HG03039 (cell line): ENCODE measurements around the gene NPS.

Experiments used
- ATAC-seq: cut with Tn5 transposase; IDR thresholded peaks from one replicate; pipeline ENCODE4 v1.9.1; 2021; ENCODE audit warnings: mild to moderate bottlenecking, moderate library complexity; ENCODE audit not compliant: unreplicated experiment

NPS gene

DNA sequence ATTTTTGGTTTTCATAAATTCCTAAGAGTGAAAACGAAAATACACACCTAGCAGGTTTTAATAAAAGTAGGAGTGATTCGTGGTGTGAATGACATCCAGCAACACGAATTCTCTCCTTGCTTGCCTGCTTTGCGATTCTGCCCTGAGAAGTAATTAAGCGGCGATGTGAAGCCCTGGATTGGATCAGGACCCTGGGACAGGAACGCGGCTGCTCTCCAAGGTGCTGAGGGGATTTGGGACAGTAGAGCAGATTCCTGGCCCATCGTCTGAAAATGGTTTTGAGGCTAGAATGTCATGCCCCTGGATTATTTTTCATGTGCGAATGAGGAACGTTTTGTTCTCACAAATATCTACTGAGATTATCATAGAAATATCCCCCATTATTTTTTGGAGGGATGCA, 7.8 kb downstream of the NPS start:
- ATAC-seq, result no peak

DNA sequence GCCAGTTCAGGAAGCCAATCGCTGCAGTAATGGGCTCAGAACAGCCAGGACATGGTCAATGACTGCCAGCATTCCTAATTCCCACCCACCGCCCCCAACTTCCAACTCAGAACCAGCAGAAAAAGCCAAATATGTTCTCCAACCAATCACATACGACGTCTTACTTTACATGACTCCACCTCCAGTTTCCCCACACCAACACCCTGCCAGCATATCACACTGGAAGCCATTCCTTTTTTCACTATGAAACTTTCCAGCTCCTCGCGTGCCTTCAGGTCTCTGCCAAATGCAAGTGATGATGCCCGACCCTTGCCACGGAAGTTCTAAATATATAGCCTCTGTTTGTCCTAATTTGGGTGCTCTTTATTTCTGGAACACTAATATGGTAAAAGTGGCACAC, 12.5 kb downstream of the NPS start:
- ATAC-seq, result no peak

DNA sequence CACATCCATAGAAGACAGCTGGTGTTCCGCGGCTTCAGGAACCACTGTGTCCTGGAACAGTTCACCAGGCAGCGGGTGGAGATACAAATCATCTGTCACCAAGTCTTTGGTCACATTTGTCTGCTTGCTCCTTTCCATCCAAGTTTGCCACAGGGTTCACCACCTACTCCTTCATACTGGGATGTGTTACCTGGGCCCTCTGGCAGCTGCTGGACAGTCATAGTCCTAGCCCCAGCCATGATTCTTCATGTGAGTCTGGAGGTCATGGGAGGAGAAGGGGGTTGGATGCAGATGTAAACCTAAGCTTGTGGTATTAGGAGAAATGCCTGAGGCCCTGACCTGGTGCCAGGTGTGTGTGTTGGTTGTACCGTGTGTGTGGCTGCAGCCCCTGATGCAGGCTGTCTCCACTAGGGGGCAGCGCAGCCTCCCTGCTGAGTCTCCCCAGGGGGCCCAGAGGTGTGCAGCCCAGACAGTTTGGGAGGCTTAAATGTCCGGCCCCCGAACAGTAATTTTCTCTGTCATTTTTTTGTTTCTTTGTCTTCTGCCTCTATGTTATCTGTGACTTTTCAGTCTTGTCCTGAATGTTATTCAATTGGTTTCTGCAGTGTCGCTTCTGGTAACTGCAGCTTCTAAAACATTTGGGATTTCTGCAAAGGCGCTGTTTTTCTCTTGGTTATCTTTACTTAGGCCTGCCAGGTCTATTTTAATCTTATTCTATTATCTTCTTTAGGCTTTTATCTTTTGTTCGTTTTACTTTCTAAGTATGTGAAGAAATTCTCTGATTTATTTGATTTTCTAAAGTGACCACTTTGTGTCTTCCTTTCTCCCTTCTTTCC, 14.8 kb downstream of the NPS start:
- ATAC-seq, result no peak

DNA sequence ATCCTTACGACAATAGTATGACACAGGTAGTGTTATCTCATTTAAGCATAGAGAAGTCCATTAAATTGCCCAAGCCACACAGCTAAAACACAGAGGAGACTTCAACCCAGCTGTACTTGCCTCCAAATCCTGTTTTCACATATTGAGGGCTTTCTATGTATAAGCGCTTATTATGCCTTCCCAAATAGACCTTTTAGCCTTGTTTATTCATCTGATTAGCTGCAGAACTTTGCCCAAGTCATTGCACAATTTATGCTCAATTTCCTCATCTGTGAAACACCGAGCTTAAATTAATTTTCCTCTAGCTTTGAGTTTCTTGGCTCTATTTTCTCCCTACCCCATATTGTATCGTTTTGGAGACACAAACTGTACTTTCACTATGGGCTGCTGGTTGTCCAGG, 15.5 kb downstream of the NPS start:
- ATAC-seq, result no peak

DNA sequence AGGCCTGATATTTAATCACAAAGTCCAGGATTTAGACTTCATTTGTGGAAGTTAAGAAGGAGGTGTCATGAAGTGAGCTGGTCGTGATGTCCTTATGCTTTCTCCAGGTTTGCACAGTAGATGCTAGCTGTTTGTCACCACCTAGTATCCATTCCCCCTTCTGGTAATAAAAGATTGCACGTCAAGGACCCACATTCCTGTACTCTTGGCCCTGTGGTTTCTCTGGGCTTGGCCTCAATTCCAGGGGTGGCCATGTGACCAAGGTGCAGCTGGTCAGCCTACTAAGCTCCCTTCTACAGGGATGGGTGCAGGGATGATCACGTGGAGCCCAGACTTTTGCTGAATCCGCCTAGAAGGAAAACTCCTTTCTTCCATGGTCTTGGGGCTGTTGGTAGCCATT, 16.5 kb downstream of the NPS start:
- ATAC-seq, result no peak

DNA sequence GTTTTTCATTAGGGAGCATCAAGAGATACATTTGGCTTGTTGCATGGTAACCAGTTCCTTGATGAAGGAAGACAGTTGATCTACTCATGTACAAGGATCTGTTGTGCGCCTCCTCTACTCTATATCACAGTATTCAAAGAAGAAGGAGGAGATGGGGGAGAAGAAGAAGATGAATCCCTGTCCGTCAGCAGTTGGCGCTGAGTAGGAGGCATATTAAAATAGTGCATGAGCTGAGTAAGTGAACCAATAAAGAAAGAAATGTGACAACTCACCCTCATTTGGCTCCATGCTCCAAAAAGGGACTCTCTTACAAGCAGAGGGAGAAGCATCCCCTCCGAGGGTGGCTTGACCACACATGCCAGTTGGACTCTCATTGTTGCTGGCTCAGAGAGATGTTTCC, 20.1 kb downstream of the NPS start:
- no peak for ATAC-seq

DNA sequence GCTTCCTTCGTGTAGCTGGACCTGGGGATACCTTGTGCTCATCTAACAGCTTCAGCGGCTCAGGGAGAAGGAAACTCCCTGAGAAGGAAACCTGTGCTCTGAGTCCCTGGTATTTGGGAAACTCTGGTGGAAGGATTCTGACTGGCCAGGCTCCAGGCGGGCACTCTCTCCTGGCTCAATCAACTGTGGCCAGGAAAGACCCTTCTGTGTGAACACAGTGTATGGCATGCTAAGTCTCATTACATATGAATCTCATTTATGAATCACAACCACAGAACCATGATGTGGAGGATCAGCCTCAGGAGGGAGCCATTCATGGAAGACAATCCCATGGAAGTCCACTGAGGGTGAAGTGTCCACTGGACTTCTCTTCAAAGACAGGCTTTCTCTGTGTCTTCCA, 20.9 kb downstream of the NPS start:
- no peak for ATAC-seq

DNA sequence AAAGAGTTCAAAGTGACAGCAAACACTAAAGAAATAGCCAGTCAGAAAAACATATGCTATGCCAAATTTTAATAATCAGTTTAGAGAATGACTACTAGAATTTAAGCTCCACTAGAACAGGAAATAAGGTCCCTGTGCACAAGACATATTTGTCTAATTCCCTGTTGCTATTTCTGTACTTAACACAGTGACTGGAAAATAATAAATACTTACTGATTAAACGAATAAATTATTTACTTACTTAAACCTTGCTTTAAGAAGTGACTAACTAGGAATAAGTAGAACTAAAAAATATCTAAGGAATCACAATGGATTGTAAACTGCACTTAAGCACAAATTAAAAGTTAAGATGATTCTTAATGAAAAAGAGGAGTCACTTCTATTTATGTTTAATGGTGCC, 22.3 kb downstream of the NPS start:
- no peak for ATAC-seq

DNA sequence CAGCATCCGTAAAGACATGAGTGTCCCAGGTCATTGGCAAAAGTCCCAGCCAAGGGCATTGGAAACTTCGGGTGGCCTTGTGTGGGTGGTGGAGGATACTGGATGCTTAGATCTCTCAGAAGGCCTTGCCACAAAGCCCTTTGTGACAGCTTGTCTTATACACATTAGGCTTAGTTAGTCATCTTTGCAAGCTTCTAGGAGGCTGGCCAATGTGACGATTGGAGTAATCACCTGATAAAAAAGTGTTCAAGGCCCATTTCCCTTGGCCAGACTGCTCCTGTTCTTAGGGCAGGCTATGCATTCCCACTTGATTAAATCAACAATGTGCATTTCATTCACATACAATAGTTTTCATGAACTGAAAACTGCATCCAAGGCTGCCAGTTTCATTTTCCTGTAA, 26.9 kb downstream of the NPS start:
- no peak for ATAC-seq

DNA sequence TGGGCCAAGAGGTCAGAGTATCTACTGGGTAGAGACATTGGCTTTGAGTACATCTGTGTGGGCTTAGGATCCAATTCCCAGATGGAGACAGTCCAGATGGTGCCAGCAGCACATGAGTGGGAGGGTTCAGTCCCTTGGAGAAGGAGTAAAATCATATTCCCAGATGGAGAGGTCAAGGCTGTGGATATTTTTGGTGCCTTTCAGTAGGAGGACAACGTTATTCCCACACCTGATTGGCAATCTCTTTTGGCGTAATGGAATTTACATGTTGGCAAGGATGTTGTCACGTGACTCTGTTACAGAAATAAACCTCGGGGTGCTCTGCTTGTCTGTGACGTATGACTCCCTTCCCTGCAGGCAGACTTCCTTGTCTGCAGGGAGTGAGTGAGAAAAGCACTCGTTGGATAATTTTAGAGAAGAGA, 27.6 kb downstream of the NPS start:
- ATAC-seq, result no peak

DNA sequence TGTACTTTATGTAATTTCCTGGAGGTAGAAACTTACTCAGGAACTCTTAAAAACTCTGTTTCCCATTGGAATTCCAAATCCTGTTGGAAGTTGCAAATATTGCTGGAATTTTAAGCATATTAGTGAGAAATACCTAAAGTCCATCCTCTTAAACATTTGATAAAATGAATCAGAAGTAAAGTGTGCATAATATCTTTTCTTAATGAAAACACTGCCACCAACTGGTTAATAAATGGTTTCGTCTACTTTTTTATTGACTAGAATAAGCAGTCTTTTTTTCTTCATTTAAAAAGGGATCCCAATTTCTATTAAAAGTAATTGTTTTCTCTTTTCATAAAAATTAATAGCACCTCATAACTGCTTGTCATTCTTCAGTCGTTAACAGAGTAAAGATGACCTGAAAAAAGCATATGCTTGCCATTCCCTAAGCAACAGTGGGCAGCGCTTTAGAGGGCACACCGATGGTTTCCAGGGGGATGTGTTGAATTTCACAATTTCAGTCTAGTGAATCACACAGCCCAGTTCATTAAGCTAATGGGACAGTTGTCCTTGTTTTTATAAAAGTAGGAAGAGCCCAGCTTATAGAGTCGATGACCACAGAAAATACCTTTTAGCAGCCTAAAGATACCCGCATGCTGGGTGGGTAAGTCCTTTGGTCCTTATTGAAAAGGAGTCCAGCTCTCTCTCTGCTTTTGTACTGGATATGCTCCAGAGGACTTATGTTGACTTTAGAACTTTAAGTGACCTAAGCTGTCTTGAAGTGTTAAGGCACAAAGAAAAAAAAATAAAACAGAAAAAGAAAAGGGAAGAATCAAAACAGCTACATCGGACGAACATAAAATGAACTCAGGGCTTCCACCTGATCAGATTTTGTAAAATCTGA, 28.5 kb downstream of the NPS start:
- no peak for ATAC-seq

DNA sequence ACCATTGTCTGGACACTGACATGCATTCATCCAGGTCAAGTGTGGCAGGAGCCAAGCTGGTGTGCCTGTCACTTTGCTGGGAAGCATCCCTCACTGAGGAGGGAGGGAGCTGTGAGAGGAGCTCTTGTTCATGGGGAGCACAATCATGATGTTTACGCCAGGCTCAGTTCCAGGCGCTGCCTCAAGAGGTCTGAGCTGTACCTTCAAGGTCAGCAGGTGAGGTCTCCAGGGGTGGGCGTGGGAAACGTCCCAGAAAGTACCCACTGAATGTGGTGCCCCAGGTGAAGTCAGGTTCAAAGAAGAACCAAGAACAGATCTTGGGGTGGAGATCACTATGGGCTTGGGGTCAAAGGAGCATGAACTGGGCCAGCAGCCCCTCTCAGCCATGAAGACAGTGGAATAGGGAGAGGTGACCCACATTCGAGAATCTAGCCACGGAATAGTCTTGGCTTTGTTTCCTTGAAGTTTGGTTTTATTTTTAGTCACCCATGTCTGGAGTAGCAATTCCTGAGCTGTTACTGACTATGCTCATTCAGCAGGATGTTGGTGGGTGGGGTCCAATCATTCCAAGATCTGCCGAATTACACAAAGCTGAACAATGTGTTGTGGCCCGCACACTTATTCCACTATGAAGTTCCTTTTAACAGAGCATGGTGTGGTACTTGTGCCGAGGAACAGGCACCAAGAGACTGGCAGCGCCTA, 29.3 kb downstream of the NPS start:
- no peak for ATAC-seq

DNA sequence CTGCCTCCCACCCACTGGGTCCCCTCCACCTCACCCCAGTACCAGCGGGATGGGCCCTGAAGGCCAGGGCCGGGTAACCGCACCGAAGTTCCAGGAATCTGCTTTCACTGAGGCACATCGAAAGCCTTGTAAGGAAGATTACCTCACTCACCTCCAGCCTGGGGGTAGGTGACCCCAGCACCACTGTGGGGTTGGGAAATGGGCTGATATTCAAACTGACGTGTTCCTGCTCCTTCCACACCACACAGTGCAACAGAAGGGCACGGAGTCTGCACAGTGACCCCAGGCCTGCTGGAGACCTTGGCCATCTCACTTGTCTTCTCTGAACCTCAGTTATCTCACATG, 29.8 kb downstream of the NPS start:
- no peak for ATAC-seq

DNA sequence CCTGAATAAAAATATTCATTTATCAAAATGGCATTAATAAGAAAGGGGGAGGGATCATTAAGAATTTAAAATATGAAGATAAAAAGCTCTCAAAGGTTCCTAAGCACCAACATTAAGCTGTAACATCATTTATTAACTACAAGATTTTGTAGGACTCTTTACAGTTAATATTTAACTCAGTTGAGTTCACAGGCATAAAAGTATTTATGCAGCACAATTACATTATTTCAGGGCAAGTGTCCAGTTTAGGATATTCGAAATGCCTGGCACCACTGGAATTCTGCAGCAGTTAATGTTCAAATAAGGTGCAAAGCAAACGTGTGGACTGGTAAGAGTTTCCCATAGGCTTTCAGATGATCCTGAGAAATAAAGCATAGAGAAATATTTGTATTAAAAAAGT, 30.5 kb downstream of the NPS start:
- no peak for ATAC-seq

DNA sequence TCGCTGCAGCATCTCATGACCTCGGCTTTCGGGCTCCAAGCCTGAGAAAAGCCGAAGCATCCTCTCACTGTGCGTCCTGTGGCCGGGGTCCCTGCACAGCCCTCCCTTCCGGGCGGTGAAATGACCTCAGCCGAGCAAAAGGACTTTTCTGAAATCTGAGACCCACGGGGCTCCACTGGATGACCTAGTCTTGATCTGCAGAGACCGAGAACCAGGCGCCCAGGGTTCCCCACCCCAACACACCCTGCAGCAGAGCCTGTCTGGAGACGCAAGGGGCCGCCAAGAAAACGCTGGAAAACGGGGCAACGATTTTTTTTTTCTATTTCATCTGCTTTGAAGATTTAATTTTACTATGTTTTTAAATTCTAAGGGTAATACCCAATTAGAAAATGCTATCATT, 31.7 kb downstream of the NPS start:
- ATAC-seq, result no peak

DNA sequence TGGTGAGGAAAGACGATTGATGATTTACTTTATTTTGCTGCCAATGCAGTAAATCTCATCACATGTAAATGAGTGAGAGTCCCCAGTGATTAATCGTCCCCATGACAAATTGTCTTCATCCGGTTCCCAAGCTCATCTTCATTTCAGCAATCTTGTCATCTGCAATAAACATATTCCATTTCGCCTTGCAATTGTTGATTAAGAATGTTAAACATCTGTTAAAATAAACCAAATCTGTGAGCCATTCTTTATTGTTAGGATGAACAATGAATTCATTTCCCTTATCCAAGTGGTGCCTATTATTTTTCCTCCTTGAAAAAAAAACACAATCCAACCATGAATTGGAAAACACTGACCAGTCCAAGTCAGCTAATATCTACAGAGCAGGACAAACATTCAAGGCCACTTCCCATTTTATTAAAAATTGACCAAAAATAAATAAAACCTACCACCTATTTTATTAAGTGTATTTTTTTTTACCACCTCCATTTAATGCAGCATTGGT, 36.5 kb downstream of the NPS start:
- ATAC-seq, result no peak

DNA sequence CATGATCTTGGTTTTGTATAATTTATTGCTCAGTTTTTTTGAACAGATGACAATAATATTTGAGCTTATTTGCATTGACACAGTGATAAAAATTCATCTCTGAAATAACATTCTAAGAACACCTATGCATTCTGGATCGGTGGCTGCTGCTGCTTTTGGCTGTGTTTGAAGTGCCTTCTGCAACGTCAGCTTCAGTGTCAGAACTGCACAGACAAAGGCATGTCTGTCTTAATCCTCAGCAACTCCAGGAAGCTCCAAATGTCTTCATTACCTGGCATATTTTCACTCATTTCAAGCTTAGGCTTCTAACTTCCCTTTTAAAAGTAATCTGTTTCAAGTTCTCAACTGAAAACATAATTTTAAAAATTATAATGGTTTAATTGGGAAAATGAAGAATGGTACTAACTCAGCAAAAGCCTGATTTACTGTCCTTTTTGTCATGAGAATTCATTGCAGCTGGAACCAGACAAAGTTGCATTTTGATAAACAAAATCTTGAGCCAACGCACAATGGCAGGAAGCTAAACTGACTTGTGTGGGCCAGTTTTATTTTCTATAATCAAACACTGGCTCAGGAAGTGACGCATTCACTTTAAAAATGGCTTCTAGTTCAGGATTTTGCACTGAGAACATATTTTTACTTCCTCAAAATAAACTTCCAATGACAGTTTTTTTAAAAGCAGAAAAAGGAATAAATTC, 38.7 kb downstream of the NPS start:
- no peak for ATAC-seq

DNA sequence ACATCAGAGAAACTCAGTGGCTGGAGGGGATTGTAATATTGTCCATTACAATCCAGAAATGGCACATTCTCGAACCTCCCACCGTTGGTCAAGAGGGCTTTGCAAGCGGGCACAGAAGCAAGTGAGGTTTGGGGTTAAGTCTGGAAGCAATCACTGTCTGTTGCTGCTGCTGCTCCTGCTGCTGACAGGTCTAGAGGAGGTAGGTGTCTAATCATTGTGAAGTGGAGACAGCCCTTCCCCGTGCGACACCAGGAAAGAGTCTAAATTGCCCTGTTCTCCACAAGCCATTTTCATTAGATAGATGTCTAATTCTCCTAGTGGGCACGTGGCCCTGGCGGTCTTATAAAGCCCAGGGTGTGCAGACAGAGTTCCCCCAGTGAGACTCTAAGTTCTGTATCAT, 43.5 kb downstream of the NPS start:
- no peak for ATAC-seq

DNA sequence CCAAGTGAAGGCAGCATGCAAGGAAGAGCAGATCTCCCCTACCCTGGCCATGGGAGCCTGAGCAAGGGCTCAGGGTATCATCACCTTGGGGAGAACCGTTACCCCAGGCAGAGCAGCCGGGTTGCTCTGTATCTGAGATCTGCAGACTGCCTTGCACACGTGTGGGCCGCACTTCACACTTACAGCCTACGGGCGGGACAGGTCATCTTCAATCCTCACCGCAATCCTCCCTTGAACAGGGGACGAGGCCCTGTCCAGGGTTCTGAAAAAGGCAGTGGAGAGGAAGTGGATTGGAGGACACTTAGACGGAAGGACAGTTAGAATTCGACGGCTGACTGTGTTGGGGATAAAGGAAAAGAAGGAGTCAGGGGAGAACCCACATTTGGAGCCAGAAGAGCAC, 51.4 kb downstream of the NPS start:
- ATAC-seq, result no peak
